ENCODE data around the gene MYBPH.

DNA sequence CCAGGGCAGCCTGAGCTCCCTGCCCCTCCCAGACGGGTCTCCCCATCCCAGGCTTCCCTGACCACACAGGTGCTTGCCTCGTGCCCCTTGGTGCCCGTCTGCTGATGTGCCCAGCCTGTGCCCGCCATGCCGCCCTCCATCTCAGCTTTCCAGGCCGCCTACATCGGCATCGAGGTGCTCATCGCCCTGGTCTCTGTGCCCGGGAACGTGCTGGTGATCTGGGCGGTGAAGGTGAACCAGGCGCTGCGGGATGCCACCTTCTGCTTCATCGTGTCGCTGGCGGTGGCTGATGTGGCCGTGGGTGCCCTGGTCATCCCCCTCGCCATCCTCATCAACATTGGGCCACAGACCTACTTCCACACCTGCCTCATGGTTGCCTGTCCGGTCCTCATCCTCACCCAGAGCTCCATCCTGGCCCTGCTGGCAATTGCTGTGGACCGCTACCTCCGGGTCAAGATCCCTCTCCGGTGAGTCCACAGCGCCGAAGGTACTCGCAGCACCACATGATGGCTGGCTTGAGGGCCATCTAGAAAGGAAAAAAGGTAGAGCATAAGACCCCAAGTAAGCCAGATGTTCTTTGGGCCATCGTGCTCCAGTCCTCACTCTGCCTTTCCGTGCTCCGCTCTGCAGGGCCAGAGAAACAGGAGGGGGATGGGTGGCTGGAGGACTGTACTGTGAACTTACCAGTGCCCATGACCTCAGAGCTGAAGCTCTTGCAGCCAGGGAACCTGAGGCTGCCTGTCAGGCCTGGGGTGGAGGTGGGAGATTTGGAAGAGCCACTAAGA is 46.7 kb downstream of the MYBPH start:
- TF ChIP-seq, protein P1, sequence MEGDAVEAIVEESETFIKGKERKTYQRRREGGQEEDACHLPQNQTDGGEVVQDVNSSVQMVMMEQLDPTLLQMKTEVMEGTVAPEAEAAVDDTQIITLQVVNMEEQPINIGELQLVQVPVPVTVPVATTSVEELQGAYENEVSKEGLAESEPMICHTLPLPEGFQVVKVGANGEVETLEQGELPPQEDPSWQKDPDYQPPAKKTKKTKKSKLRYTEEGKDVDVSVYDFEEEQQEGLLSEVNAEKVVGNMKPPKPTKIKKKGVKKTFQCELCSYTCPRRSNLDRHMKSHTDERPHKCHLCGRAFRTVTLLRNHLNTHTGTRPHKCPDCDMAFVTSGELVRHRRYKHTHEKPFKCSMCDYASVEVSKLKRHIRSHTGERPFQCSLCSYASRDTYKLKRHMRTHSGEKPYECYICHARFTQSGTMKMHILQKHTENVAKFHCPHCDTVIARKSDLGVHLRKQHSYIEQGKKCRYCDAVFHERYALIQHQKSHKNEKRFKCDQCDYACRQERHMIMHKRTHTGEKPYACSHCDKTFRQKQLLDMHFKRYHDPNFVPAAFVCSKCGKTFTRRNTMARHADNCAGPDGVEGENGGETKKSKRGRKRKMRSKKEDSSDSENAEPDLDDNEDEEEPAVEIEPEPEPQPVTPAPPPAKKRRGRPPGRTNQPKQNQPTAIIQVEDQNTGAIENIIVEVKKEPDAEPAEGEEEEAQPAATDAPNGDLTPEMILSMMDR (IDR thresholded peaks at IDR 0.05; ENCODE audit: low read length) = no peak
- TF ChIP-seq EZH2 (optimal IDR thresholded peaks at IDR 0.05; ENCODE audit: low read depth, low read length) = no peak

All from MM.1S (cell line).